Choroid plexus epithelial cell (primary cell): Measurements from ENCODE around the gene PLEK2.
"Not testable (repeated sequence)": the region's sequence is repeated elsewhere in the genome, so short reads cannot be mapped to it uniquely, and the experiment has no call there.

Experiments
- DNase-seq: peaks from one replicate; pipeline ENCODE4 v3.0.0-alpha.2; 2010; ENCODE audit warnings: low read depth
- H3K4me3 ChIP-seq: 2 replicates; pipeline ENCODE4 v1.5.1; 2011; ENCODE audit warnings: low read depth, mild to moderate bottlenecking, control low read depth, low read length, moderate library complexity
- TF ChIP-seq, protein P1 (sequence below): conservative IDR thresholded peaks from 2 replicates; pipeline ENCODE4 v1.5.1; 2011; ENCODE audit warnings: low read depth, mild to moderate bottlenecking, control low read depth, inconsistent platforms, low read length, moderate library complexity

The PLEK2 gene, protein sequence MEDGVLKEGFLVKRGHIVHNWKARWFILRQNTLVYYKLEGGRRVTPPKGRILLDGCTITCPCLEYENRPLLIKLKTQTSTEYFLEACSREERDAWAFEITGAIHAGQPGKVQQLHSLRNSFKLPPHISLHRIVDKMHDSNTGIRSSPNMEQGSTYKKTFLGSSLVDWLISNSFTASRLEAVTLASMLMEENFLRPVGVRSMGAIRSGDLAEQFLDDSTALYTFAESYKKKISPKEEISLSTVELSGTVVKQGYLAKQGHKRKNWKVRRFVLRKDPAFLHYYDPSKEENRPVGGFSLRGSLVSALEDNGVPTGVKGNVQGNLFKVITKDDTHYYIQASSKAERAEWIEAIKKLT

DNA sequence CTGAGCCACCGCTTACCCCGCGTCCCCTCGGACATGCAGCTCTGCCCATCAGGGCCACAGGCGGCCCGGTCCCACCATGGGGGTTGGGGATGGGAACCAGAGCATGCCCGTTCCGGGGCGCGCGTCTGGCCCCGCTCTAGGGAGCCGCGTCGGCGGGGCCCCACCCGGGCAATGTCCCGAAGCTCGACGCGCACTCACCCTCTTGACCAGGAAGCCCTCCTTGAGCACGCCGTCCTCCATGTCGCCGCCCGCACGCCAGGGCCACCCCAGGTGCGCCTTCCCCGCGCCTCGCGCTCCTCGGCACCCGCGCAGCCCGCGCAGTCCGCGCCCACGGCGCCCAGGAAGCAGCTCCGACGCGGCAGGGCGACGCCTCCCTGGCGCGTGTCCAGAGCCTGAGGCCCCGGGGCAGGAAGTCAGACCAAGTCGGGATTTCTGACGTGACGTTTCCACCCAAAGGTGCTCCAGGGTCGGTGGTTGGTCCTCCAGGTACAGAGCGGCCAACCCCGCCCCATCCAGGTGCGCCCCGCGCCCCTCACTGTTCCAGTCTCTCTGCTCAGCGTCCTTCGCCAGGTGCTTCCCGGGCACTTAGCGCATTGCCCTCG lies at the start of gene PLEK2:
Gene PLEK2 (minus strand): TSS at position 346 of the 602 bp plus-strand sequence. CDS start 106 bp downstream, at position 240.
- DNase-seq: peak; percentile 40
- peak within 1 kb of the TSS; percentile 64 for H3K4me3 ChIP-seq
- TF ChIP-seq, protein P1, sequence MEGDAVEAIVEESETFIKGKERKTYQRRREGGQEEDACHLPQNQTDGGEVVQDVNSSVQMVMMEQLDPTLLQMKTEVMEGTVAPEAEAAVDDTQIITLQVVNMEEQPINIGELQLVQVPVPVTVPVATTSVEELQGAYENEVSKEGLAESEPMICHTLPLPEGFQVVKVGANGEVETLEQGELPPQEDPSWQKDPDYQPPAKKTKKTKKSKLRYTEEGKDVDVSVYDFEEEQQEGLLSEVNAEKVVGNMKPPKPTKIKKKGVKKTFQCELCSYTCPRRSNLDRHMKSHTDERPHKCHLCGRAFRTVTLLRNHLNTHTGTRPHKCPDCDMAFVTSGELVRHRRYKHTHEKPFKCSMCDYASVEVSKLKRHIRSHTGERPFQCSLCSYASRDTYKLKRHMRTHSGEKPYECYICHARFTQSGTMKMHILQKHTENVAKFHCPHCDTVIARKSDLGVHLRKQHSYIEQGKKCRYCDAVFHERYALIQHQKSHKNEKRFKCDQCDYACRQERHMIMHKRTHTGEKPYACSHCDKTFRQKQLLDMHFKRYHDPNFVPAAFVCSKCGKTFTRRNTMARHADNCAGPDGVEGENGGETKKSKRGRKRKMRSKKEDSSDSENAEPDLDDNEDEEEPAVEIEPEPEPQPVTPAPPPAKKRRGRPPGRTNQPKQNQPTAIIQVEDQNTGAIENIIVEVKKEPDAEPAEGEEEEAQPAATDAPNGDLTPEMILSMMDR: no peak

DNA sequence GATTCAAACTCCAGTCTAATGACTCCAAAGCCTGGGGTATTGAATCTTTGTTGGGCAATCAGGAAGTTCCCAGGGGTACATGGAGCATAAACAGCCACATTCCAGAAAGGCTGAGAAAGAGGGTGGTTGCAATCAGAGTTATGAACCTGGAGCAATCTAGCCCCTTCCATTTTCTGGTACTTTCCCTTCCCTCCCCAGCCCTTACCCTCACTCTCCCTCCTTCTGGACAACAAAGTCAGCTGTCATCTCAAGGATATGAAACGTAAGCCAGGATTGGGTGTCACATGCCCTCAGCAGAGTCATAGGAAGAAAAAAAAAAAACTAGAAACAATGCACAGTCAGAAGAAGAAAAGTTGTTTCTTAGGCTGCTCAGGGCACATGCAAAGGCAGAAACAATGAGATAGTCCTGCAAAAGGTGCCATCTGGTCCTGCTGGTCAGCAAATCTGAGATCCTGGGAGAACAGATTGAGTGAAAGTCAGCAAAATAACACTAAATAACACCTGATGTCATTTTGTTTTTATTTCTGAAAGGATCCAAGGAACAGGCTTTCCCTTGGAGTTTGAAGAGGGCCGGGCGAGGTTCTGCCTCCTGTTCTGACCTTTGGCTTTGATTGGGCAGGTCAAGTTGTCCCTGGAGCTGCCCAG lies 49.5 kb upstream of the PLEK2 start:
- peak; percentile 74 for DNase-seq
- H3K4me3 ChIP-seq: no peak overlapping the region
- TF ChIP-seq, protein P1: no peak

DNA sequence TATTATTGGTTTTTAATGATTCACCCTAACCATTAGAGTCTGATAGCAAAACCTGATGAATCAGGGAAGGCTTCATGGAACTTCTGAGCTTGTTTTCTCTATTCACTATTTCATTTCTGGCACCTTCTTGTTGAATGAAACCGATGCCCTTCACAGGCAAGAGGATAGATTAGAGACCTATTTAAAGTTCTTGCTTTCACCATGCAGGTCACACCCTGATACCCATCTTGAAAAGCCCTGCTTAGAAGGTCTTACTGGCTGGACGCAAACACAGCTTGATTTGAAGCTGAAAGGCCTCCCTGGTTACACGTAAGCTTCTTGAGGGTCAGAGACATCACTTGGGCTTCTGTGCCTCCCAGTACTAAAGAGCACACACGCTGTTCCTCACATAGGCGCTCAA lies 47.4 kb upstream of the PLEK2 start:
- no peak for DNase-seq
- TF ChIP-seq, protein P1: no peak
- H3K4me3 ChIP-seq: no peak overlapping the region

DNA sequence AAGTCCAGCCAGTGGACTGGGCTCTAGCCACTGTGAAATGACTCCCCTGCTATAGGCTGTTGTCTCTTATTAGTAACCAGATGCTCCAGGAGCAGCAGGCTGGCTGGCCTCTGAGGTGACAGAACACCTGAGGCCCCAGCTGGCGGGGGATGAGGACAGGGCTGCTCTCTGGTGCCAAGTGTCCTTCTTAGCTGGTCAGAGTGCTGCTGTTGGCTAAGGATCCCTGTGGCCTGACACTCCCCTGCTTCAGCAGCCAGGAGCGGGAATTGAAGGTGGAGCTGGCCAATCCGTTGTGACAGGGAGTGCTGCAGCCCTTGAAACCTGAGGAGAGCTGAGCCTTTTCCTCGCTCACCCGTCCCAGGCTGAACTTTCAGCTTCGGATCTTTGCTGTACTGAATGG lies 45.8 kb upstream of the PLEK2 start:
- TF ChIP-seq, protein P1: no peak
- peak; percentile 11 for DNase-seq
- H3K4me3 ChIP-seq: no peak overlapping the region

DNA sequence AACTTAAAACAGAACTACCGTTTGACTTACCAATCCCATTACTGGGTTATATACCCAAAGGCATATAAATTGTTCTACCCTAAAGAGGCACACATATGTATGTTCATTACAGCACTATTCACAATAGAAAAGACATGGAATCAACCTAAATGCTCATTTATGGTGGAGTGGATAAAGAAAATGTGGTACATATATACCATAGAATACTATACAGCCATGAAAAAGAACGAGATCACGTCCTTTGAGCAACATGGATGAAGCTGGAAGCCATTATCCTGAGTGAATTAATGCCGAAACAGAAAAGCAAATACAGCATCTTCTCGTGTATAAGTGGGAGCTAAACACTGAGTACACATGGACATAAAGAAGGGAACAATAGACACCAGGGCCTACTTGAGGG lies 44.8 kb upstream of the PLEK2 start:
- TF ChIP-seq, protein P1: no peak
- DNase-seq: no peak
- no peak overlapping the region for H3K4me3 ChIP-seq

DNA sequence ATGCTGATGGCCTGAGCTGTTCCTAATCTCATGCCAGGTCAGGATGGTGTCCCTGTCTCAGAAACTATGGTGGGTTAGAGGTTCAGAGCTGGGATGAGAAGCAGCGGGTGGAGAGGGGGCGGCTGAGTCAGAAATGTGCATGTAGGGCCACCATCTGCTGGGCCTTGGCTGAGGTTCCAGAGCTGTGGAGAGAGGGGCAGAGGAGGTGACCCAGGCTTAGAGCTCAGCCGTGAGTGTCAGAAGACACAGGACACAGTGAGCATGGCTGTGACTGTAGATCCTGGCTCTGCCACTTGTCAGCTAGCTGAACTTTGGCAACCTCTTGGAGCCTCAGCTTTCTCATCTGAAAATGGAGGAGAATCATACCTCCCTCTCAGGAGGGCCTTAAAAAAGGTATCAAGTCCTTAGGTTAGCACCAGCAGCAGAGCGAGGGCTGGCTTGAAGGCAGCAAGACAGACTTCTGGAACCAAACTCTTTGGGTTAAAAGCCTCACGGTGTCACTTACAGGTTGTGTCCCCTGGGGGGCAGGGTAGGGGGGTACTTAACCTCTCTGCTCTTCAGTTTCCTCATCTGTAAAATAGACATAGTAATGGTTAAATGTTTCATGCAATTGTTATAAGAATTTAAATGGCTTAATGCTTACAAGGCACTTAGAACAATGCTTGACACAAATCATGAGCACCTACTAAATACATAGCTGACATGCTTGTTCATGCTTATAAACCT lies 41.8 kb upstream of the PLEK2 start:
- DNase-seq: no peak
- TF ChIP-seq, protein P1: no peak
- no peak overlapping the region for H3K4me3 ChIP-seq

DNA sequence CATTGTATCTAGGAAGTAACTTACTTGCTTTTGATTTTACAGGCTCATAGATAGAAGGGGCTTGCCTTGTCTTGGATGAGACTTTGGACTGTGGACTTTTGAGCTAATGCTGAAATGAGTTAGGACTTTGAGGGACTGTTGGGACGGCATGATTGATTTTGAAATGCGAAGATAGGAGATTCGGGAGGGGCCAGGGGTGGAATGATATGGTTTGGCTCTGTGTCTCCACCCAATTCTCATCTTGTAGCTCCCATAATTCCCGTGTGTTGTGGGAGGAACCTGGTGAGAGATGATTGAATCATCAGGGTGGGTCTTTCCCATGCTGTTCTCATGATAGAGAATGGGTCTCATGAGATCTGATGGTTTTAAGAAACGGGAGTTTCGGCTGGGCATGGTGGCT lies 39.7 kb upstream of the PLEK2 start:
- DNase-seq, H3K4me3 ChIP-seq: not testable (repeated sequence)
